Pancreas (tissue), 10 donors: ENCODE results near the gene EMD. TPM values are rescaled to one million over a fixed set of nuclear protein-coding genes. Genes with fewer than 3 reads are reported as not detected.
"Not testable (repeated sequence)": the region's sequence is repeated elsewhere in the genome, so short reads cannot be mapped to it uniquely, and the experiment has no call there.

ENCODE experiments used
- ATAC-seq, 4 donors: fragments of 200-7000 bp; cut with Tn5 transposase; one replicate each; pipeline versions ENCODE4 v1.8.0 to v1.9.1; 2020; ENCODE audit warnings: mild to moderate bottlenecking in 4 of 4, moderate library complexity in 4 of 4
- DNase-seq, 6 donors: peaks; one replicate each; pipeline ENCODE4 v3.0.0-alpha.2; 2020
- FAIRE-seq: peaks from 2 replicates; lab custom pipeline; 2012; peaks lifted over from hg19 to GRCh38; lab: Jason Lieb, UNC
- H3K27ac ChIP-seq, 4 donors: fragments of 200-600 bp; sonication (generic); 1 replicate in 3 of 4; 2 replicates in 1 of 4; pipeline versions ENCODE4 v1.5.0 to v1.8.0; 2020
- H3K27me3 ChIP-seq, 4 donors: fragments of 200-600 bp; one replicate each; pipeline ENCODE4 v1.8.0; 2021
- H3K36me3 ChIP-seq, 3 donors: fragments of 200-600 bp; sonication (generic) in 1 of 3; one replicate each; pipeline versions ENCODE4 v1.5.0 to v1.8.0; 2020 to 2021
- H3K4me1 ChIP-seq, 3 donors: fragments of 200-600 bp; one replicate each; pipeline ENCODE4 v1.8.0; 2021
- H3K4me3 ChIP-seq, 4 donors: fragments of 200-600 bp; sonication (generic) in 2 of 4; one replicate each; pipeline versions ENCODE4 v1.5.0 to v1.8.0; 2020 to 2021
- H3K9me3 ChIP-seq, 4 donors: fragments of 200-600 bp; one replicate each; pipeline ENCODE4 v1.8.0; 2021
- WGBS, 2 donors: extraction: QIAGEN DNeasy Blood & Tissue Kit; methylation state at CpG; one replicate each; pipeline ENCODE4 v1.1.7; 2013; 5-methylcytosine and 5-hydroxymethylcytosine counted together
- intact Hi-C, 3 donors: fragments of 100-400 bp; cut with DNase I; formaldehyde crosslinking; loops; one replicate each; pipeline versions ENCODE4 v1.11.1 to v1.14.2; 2022
- polyA plus RNA-seq, 2 donors: library from polyadenylated mRNA; stranded (reverse); fragments of 200-250 nt; gene quantifications; one replicate each; pipeline ENCODE4 v1.2.3, GENCODE V29; 2013
- total RNA-seq, 6 donors: library from RNA; stranded (reverse); fragmentation: NEBNext Ultra II Directional in 4 of 6; extraction: Animal tissue kit (Norgen Biotek cat#: 25700) in 4 of 6; gene quantifications; one replicate each; pipeline versions ENCODE4 v1.2.1 to v1.2.4, GENCODE V29; 2021 to 2023
- TF ChIP-seq, protein P1 (sequence below), 4 donors: fragments of 200-600 bp; sonication (generic) in 3 of 4; IDR thresholded peaks; one replicate each; pipeline versions ENCODE4 v1.5.0 to v1.8.0; 2021; ENCODE audit warnings: antibody characterized with exemption in 4 of 4
- donor health status: healthy with polysubstance abuse.
- donor health status: DM: no; HTN: no; CAD: no; lungs with moderate emphysema.
- donor health status: DM: no; HTN: no; CAD: no.
- donor health status: control.
- donor health status: control.
- donor health status: Bipolar disorder and iron deficiency.
- donor health status: DM: yes; HTN: yes; CAD: no.
- donor health status: DM: no; HTN: no; CAD: no.
- donor health status: DM: no; HTN: no; CAD: no.
- donor health status: DM: yes; HTN: yes; CAD: no.

EMD gene
- total and polyA plus RNA-seq, 8 donors, result 23.1 to 86.7 (median 41.4) TPM

DNA sequence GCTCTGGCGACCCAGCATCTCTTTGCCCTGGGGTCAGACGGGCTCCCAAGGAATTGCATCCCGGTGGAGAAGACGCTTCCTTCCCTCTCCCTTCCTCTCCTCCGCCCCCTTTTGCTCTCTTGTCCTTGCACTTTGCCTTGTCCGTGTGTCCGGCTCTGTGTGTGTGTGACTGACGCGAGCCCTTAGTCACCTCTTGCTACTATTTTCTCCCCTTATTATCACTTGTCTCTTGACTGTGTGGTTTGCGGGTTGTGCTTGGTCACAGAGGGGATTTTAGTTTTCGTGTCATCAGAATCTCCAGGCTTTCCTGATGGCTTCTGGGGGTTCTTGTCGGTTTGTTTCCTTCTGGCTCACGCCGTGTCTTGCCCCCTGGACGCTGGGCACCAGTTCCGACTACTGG is 36.0 kb upstream of the EMD start:
- DNase-seq, intact Hi-C loops, H3K9me3 ChIP-seq, H3K27ac ChIP-seq, H3K27me3 ChIP-seq, H3K4me3 ChIP-seq, H3K36me3 ChIP-seq, H3K4me1 ChIP-seq: not testable (repeated sequence)
- FAIRE-seq (peak; percentile 54), ATAC-seq (peak in 2 of 4 donors; percentile 1 to 2)
- WGBS, 2 donors, result no CpG with 5 or more reads among the region's 16 CpGs

DNA sequence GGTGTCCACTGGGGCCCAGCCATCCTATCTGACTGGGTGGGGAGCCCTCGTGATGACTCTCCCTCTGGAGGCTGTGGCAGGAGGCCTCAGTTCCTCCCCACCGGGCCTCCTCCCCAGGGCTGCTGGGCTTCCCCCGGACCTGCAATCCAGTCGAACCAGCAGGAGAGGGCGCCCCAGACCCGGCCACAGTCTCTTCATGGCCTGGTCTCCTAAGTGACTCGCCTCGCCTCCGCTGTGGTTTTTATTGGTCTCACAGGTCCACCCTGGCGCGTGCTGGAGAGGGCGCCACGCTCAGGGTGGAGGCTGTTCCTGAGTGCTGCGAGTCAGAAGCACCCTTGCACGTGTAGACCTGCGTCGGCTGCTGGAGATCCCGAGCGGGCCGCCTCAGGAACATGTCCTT is 35.5 kb upstream of the EMD start:
- DNase-seq, H3K27ac ChIP-seq, H3K27me3 ChIP-seq, H3K4me1 ChIP-seq, H3K9me3 ChIP-seq, H3K36me3 ChIP-seq, intact Hi-C loops, H3K4me3 ChIP-seq: not testable (repeated sequence)
- FAIRE-seq (peak; percentile 86), ATAC-seq (peak; percentile 27 to 50 (median 38))
- WGBS, 2 donors, result no CpG with 5 or more reads among the region's 20 CpGs

DNA sequence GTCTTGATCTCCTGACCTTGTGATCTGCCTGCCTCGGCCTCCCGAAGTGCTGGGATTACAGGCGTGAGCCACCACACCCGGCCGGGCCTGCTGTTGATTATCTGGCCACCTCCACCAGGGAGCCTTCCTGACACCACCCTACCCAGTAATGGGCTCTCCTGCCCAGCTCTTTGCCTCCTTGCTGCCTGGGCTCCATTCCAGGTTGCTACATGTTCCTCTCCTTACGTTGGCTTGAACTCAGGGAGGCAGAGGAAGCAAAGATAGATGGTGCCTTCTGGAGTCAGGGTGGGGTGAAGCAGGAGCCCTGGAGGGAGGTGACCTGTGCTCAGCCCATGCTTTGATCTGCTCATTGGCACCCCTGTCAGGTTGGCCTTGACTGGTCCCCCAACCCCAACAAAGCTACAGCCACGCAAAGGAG is 31.0 kb upstream of the EMD start:
- Histone ChIP-seq H3K9me3 (no peaks in the 10 kb centered on the region), H3K27ac (no peak overlapping the region), H3K36me3 (peaks cover 0 to 6% (median 0%) of the 10 kb centered on the region in 3 donors), H3K4me3 (no peak overlapping the region), H3K27me3 (no peaks in the 10 kb centered on the region), H3K4me1 (no peaks in the 10 kb centered on the region)
- ATAC-seq, result no peak
- WGBS, 2 donors, result 70 to 76% methylated on average over 7 of the region's 7 CpGs
- TF ChIP-seq, protein P1, sequence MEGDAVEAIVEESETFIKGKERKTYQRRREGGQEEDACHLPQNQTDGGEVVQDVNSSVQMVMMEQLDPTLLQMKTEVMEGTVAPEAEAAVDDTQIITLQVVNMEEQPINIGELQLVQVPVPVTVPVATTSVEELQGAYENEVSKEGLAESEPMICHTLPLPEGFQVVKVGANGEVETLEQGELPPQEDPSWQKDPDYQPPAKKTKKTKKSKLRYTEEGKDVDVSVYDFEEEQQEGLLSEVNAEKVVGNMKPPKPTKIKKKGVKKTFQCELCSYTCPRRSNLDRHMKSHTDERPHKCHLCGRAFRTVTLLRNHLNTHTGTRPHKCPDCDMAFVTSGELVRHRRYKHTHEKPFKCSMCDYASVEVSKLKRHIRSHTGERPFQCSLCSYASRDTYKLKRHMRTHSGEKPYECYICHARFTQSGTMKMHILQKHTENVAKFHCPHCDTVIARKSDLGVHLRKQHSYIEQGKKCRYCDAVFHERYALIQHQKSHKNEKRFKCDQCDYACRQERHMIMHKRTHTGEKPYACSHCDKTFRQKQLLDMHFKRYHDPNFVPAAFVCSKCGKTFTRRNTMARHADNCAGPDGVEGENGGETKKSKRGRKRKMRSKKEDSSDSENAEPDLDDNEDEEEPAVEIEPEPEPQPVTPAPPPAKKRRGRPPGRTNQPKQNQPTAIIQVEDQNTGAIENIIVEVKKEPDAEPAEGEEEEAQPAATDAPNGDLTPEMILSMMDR (IDR thresholded peaks at IDR 0.05), result no peak
- no peak for FAIRE-seq
- DNase-seq, result peak in 3 of 6 donors; percentile 18 to 48 (median 40)
- intact Hi-C loops, result no loop called here

DNA sequence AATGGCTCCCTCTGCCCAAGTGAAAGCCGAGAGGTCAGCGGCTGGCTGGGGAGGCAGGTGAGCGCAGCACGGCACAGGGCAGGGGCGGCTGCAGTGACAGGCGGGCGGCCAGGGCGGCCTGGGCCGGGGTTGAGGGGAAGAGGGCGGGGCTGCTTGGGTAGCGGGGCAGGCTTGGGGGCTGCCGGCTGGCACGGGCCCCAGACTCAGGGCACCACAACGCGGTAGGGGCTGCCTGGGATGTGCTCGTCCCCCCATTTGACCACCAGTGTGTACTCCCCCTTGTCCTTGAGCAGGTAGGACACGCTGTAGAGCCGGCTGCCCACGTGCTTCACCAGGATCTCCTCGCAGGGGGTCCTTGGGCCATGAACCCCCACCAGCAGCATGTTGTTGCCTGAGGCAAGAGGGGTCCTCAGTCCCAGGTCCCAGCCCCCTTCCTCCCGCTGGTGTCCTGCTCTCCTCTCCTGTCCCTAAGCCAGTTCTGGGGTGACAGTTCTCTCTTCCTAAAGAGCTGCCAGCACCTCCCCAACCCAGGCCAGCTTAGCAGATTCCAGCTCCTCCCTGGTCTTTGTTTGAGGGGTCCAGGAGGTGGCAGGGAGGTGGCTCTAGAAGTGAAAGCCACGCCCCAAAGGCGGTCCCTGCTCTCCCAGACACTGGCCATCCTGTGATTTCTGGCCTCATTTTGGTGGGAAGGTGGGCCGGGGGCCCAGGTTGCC is 30.3 kb upstream of the EMD start:
- H3K36me3 ChIP-seq, result peaks cover 0 to 13% (median 0%) of the 10 kb centered on the region in 3 donors
- intact Hi-C loops, result no loop called here
- FAIRE-seq (no peak), DNase-seq (peak in 3 of 6 donors; percentile 23 to 76 (median 56)), ATAC-seq (no peak)
- 92 to 95% methylated on average over 23 to 24 of the region's 24 CpGs for WGBS, 2 donors
- TF ChIP-seq, protein P1 (IDR thresholded peaks at IDR 0.05), result no peak
- no peaks in the 10 kb centered on the region for H3K27me3 ChIP-seq
- no peak overlapping the region for H3K27ac ChIP-seq
- H3K4me3 ChIP-seq, result no peak overlapping the region
- H3K9me3 ChIP-seq, result no peaks in the 10 kb centered on the region
- H3K4me1 ChIP-seq, result no peaks in the 10 kb centered on the region

DNA sequence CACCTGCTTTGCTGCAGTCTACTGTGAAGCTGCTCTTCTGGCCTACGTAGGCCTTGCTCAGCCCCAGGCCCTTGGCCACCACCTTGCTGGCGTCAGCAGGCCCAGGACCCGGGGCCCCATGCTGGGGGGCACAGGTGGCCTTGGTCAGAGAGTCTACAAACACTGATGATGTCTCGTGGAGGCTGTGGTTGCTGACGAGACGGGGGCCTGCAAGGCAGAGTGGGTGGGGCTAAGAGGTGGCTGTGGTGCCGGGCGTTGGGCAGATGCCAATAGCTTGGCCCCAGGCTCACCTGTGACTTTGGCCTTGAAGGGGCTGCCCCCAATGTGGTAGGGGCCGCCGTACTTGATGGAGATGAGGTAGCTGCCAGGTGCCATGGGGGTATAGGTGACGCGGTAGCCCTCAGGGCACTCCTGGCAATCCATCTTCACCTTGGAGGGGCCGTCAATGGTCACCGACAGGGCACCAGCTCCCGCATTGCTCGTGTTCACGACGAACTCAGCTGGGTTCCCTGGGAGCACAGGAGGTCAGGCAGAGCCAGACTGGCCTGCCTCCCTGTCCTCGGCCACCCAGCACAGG is 29.6 kb upstream of the EMD start:
- 81 to 86% methylated on average over 19 of the region's 19 CpGs for WGBS, 2 donors
- Histone ChIP-seq H3K4me3 (no peak overlapping the region), H3K27me3 (no peaks in the 10 kb centered on the region), H3K27ac (no peak overlapping the region), H3K36me3 (peaks cover 0 to 13% (median 0%) of the 10 kb centered on the region in 3 donors), H3K4me1 (no peaks in the 10 kb centered on the region), H3K9me3 (no peaks in the 10 kb centered on the region)
- FAIRE-seq (no peak), ATAC-seq (no peak), DNase-seq (peak in 2 of 6 donors; percentile 26 to 60)
- intact Hi-C loops, result no loop called here
- TF ChIP-seq, protein P1 (IDR thresholded peaks at IDR 0.05), result no peak

DNA sequence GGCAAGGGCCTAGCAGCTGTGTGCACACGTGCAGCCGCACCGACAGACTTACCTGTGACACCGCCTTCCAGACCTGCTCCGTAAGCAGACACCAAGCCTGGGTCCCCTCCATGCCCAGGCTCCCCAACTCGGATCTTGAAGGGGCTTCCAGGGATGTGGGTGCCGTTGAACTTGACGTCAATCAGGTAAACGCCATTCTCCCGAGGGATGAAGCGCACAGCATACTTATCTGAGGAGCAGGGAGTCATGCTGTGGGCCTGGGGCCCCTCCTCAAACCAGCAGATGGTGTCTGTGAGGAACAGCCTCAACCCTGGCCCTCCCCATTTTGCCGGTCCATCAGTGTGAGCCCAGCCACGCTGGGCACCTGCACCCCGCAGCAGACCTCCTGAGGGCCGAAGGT is 29.1 kb upstream of the EMD start:
- ATAC-seq (no peak), FAIRE-seq (no peak), DNase-seq (peak in 2 of 6 donors; percentile 8 to 43)
- intact Hi-C loops, result no loop called here
- Histone ChIP-seq H3K4me3 (no peak overlapping the region), H3K4me1 (no peaks in the 10 kb centered on the region), H3K36me3 (peaks cover 0 to 13% (median 0%) of the 10 kb centered on the region in 3 donors), H3K27ac (no peak overlapping the region), H3K9me3 (no peaks in the 10 kb centered on the region), H3K27me3 (no peaks in the 10 kb centered on the region)
- 90% methylated on average over 15 of the region's 15 CpGs for WGBS, 2 donors
- TF ChIP-seq, protein P1 (IDR thresholded peaks at IDR 0.05), result no peak
